HTERT RPE-1 (cell line): ENCODE data around the gene THOC6.
"Not testable (repeated sequence)": the region's sequence is repeated elsewhere in the genome, so short reads cannot be mapped to it uniquely, and the experiment has no call there.

Experiments
- in situ Hi-C: fragments of 300-500 bp; cut with MboI; formaldehyde crosslinking; loops from 4 replicates; pipeline ENCODE4 v1.14.3; 2020; ENCODE audit warnings: low sequenced_read_pairs

The THOC6 gene

DNA sequence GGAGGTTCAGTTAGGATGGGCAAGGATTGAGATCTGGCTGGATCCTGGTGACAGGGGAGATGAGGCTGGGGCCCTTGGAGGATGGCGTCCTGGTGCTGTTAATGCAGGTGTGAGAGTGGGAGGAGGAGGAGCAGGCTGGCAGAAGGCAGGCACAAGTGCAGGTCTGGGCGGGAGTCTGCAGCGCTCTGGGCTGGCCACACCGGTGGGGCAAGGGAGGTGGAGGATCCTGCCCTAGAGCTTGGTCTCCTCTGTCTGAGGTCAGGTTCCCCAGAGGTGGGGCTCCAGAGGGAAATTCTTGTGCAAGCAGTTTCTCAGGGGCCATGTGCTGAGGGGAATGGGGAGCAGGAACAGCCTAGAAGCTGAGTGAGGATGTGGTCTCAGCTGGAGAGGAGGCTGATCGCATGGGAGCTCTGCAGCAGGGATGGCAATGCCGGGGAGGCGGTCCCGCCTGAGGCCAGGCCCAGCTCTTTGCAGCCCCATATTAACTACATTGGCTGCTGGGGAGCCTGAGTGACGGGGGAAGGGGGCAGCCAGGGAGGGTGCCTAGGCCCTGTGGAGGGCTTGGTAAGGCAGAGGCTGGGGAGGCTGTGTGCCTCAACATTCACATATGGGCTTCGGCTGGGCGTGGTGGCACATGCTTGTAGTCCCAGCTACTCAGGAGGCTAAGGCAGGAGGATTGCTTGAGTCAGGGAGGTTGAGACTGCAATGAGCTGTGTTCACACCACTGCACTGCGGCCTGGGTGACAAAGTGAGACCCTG, 28.9 kb downstream of the THOC6 start:
- in situ Hi-C loops: not testable (repeated sequence)

DNA sequence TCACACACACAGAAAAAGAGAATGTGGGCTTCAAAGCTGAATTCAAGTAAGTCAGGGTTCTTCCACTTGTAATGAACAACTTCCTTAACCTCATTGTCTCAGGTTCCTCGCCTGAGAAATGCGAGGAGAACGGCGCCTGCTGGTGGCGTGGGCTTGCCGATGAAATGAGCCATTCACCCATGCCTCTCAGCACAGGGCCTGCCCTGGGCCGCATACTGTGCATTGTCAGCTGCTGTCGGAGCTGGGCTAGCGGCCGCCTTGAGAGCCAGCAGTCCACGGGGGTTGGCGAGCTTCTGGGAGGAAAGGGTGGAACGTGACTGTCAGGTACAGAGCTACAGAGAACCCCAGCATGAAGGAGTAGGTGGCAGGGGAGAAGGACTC, 29.5 kb downstream of the THOC6 start:
- in situ Hi-C loops: not testable (repeated sequence)

GRCh38 chr16:3054965-3055733, 31.3 kb downstream of the THOC6 start:
- in situ Hi-C loops: no loop called here

GRCh38 chr16:3055734-3056115, 31.9 kb downstream of the THOC6 start:
- in situ Hi-C loops: not testable (repeated sequence)

DNA sequence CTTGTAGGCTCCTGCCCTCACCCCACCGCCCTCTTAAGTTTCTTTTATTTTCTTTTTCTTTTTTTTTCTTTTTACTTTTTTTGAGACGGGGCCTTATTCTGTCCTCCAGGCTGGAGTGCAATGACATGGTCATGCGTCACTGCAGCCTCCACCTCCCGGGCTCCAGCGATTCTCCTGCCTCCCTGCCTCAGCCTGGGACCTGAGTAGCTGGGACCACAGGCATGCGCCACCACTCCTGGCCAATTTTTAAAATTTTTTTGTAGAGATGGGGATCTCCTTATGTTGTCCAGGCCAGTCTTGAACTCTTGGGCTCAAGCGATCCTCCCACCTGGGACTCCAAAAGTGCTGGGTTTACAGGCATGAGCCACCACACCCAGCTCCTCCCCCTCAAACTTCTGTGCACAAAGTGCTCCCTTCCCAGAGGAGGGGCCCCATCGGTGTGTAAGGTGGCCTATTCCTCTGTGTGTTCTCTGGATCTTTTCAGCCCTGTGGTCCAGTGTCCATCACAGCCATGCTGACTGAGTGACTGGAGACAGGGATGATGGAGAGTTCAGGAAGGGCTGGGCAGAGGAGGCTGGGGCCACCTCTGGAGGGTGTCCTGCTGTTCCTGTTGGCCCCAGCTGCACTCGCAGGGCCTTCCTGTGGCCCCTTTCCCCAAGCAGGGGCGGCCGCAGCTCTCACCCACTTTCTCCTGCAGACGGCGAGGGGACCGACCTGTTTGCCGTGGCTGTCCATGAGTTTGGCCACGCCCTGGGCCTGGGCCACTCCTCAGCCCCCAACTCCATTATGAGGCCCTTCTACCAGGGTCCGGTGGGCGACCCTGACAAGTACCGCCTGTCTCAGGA, 32.7 kb downstream of the THOC6 start:
- in situ Hi-C loops: no loop called here

DNA sequence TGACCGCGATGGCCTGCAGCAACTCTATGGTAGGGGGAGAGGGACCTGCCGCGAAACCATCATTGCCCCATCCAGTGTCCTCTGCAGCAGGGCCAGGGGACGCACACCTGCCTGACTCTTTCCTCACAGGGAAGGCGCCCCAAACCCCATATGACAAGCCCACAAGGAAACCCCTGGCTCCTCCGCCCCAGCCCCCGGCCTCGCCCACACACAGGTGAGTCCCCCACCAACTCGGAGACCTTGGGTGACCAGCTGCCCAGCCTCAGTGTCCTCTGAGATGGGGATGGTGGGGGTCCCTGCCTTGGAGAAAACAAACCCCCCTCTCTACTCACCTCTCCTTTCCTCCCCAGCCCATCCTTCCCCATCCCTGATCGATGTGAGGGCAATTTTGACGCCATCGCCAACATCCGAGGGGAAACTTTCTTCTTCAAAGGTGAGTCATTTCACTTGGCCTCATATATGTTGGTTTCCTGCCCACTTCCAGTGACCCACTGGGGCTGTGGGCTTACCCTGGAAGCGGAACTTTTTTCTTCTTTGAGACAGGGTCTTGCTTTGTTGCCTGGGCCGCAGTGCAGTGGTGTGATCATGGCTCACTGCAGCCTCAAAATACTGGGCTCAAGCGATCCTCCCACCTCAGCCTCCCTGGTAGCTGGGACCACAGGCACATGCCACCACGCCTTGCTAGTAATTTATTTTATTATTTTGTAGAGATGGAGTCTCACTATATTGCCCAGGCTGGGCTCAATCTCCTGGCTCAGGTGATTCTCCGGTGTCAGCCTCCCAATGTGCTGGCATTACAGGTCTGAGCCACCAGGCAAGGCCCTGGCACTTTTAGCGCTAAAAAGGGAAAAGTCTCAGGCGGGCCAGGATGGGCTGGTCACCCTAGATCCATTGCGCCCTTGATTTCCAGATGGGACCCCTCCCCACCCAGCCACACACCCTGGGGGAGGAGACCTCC, 33.6 kb downstream of the THOC6 start:
- in situ Hi-C loops: no loop called here

GRCh38 chr16:3058139-3059030, 34.5 kb downstream of the THOC6 start:
- in situ Hi-C loops: no loop called here

DNA sequence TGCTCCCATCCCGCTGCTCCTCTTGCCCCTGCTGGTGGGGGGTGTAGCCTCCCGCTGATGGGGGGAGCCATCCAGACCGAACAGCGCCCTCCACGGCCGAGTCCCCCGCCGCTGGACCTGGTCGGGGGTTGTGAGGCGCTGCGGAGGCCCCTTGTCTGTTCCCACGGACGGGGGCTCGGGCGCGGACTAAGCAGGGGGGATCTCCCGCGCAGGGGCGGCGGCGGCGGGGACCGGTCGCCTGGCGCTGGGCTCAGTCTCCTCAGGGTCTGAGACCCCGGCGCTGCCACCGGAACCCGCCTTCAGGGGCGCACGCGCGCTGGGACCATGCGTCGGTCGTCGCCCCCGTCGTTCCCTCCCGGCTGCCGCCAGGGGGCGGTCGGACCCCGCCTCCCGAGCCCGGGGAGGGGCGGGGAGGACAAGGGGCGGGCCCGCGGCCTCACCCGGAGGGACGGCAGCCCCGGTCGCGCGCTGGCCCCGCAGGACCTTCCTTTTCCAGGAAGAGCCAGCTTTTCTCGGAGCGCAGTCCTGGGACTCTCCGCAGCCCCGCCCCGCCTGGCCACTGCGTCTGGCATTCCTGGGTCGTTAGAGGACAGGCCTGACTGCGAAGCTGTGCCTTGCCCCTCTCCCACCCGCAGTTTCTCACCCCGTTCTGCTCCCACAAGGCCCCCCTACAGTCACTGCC, 35.3 kb downstream of the THOC6 start:
- in situ Hi-C loops: no loop called here

GRCh38 chr16:3059723-3060242, 35.9 kb downstream of the THOC6 start:
- in situ Hi-C loops: no loop called here

DNA sequence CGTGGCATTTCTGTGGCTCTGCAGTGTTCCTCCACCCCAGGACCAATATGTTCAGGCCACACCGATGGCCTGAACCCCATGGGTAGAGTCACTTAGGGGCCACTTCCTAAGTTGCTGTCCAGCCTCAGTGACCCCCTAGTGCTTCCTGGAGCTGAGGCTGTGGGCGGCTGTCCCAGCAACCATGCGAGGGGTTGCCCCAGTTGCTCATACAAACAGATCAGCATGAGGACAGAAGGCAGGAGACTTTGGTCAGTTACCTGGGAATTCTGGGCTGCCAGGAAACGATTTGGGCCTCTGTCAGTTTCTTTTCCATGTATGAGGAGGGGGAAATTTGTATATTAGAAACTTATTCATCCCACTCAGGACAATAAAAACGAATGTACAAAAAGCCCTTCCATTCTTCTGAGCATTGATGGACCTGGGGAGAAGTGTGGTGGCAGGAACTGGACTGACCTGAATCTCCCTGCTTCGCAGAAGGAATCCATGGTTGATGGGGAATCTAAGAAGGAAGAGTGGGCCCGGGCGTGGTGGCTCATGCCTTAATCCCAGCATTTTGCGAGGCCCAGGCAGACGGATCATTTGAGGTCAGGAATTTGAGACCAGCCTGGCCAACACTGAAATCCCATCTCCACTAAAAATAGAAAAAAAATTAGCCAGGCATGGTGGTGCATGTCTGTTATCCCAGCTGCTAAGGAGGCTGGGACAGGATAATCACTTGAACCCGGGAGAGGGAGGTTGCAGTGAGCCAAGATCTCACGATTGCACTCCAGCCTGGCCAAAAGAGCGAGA, 36.7 kb downstream of the THOC6 start:
- in situ Hi-C loops: no loop called here

DNA sequence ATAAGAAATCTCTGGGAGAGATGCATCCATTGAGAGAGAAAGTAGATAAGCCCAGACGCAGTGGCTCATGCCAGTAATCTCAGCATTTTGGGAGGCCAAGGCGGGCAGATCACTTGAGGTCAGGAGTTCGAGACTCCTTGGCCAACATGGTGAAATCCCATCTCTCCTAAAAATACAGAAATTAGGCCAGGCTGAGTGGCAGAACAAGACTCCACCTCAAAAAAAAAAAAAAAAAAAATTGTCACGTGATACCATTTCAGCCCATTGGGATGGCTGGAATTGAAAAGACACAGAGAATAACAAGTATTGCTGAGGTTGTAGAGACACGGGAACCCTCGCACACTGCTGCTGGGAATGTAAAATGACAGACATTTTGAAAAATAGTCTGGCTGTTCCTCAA, 38.7 kb downstream of the THOC6 start:
- in situ Hi-C loops: no loop called here

GRCh38 chr16:3063625-3064386, 40.0 kb downstream of the THOC6 start:
- in situ Hi-C loops: no loop called here

DNA sequence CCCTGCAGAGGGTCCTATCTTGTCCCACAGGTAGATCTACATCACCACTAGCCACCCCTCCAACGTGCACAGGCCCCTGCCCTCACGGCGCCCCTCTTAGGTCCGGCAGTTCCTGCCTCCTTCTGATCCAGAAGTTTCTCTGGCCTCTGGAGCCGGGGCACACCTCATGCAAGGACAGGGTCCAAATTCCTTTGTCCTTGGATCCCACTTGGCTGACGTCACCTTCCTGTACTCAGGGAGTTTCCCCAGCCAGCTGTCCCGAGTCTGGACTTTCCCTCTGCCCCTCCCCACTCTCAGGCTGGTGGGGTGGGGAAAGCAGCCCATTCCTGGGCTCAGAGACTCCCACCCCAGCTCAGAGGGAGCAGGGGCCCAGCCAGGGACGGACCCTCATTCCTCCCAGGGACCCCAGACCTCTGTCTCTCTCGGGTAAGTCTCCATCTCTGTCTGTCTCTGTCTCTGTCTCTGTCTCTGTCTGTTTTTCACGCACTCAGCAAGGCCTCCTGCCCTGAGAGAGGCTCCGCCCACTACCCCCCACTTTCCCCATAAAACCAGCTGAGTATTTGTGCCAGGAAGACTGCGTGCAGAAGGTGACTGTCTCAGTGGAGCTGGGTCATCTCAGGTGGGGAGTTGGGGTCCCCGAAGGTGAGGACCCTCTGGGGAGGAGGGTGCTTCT, 41.4 kb downstream of the THOC6 start, which contains the start of gene IL32:
TSS of gene IL32 (plus strand) at position 572 of the 673 bp plus-strand sequence. CDS start 172 bp downstream, outside the sequence.
- in situ Hi-C loops: no loop called here

DNA sequence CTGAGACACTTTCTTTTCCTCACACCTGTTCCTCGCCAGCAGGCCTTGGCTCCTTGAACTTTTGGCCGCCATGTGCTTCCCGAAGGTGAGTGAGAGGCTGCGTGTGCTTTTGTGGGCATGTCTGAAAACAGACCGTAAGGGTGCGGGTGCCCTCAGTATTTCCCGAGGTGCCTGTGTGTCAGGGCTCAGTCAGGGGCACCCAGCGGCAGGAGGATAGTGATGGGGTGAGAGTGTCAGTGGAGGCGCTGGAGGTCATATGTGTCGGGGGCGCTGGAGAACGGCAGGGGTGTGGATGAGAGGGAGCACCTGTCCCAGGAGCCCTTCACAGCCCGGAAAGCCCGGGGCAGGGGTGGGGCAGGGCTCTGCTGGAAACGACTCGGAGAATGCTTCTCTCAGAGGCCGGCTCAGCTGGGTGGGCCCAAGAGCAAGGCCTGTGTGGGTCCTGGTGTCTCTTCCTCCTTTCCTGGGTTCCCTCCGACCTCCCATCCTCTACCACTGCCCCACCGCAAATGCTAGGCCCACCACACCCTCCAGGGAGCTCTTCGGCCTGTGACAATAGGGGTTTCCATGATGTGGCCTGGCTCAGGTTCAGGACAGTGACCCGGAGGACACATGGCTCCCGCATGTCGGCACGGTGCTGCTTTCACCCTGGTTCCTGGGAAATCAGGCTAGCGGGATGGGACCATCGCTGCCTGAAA, 42.1 kb downstream of the THOC6 start:
- in situ Hi-C loops: no loop called here

- in situ Hi-C loops: no loop called here
Measured at GRCh38 chr16:3066440-3066748, 42.6 kb downstream of the THOC6 start.

GRCh38 chr16:3068487-3068886, 44.7 kb downstream of the THOC6 start:
- in situ Hi-C loops: no loop called here
